Peyer's patch (tissue), 4 donors: ENCODE results near the gene PMPCA. TPM values are rescaled to one million over a fixed set of nuclear protein-coding genes. Genes with fewer than 3 reads are reported as not detected.

Source experiments
- DNase-seq, 3 donors: peaks; one replicate each; pipeline ENCODE4 v3.0.0-alpha.2; 2017 to 2019
- H3K27ac ChIP-seq, 4 donors: fragments of 200-600 bp; sonication (generic); one replicate each; pipeline ENCODE4 v1.5.1; 2016 to 2019
- H3K27me3 ChIP-seq, 2 donors: fragments of 200-600 bp; sonication (generic); one replicate each; pipeline ENCODE4 v1.5.1; 2019
- H3K36me3 ChIP-seq, 3 donors: fragments of 200-600 bp; sonication (generic); one replicate each; pipeline ENCODE4 v1.5.1; 2016 to 2019
- H3K4me1 ChIP-seq, 4 donors: fragments of 200-600 bp; sonication (generic); one replicate each; pipeline ENCODE4 v1.5.1; 2016 to 2019
- H3K4me3 ChIP-seq, 4 donors: fragments of 200-600 bp; sonication (generic); 1 replicate in 3 of 4; 2 replicates in 1 of 4; pipeline ENCODE4 v1.5.1; 2016 to 2019; ENCODE audit warnings: mild to moderate bottlenecking in 1 of 4
- H3K9me3 ChIP-seq, 4 donors: fragments of 200-600 bp; sonication (generic); one replicate each; pipeline ENCODE4 v1.5.1; 2016 to 2019; ENCODE audit warnings: mild to moderate bottlenecking in 1 of 4
- CTCF ChIP-seq, 6 experiments: fragments of 450-650 bp in 4 of 6; fragments of 200-600 bp in 2 of 6; sonication (generic) in 1 of 6; IDR thresholded peaks; one replicate each; pipeline ENCODE4 v1.5.1; 2017 to 2019; ENCODE audit warnings: antibody characterized with exemption in 6 of 6, mild to moderate bottlenecking in 3 of 6, moderate library complexity in 1 of 6
- POLR2A ChIP-seq, 2 donors: fragments of 450-650 bp; IDR thresholded peaks; one replicate each; pipeline ENCODE4 v1.5.1; 2017; ENCODE audit warnings: antibody characterized with exemption in 2 of 2, mild to moderate bottlenecking in 2 of 2, moderate library complexity in 2 of 2
- total RNA-seq, 4 donors: library from RNA; depleted of rRNA; stranded (reverse); fragments of >200 nt; gene quantifications; one replicate each; pipeline ENCODE4 v1.1.0, GENCODE V29; 2016

PMPCA gene
- total RNA-seq, 4 donors from 2014 or later: 32.8 to 73.4 (median 47.3) TPM

DNA sequence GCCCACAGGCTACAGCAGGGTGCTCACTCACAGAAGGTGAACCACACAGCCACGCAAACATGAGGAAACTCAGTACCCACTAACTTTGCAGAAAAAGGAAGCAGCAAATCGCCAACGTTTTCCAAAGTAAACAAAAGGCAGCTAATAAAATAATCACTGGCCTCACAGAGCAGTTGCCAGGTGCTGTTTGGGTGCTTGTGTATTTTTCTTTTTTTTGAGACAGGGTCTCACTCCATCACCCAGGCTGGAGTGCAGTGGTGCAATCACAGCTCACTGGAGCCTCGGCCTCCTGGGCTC is 14.3 kb upstream of the PMPCA start:
- Histone ChIP-seq H3K4me1 (peaks cover 0 to 29% (median 14%) of the 10 kb centered on the region in 4 donors), H3K9me3 (no peaks in the 10 kb centered on the region), H3K27ac (no peak overlapping the region), H3K4me3 (no peak overlapping the region), H3K36me3 (peaks cover 0 to 62% (median 0%) of the 10 kb centered on the region in 3 donors), H3K27me3 (no peaks in the 10 kb centered on the region)
- TF ChIP-seq CTCF (IDR thresholded peaks at IDR 0.05) (no peak), POLR2A (IDR thresholded peaks at IDR 0.05) (no peak)
- DNase-seq: no peak

GRCh38 chr9:136397643-136398042 is 12.8 kb upstream of the PMPCA start:
- Histone ChIP-seq H3K4me1 (peaks cover 0 to 29% (median 14%) of the 10 kb centered on the region in 4 donors), H3K27ac (no peak overlapping the region), H3K4me3 (no peak overlapping the region), H3K9me3 (no peaks in the 10 kb centered on the region), H3K36me3 (peaks cover 0 to 48% (median 0%) of the 10 kb centered on the region in 3 donors), H3K27me3 (no peaks in the 10 kb centered on the region)
- DNase-seq: no peak
- TF ChIP-seq CTCF (IDR thresholded peaks at IDR 0.05) (no peak), POLR2A (IDR thresholded peaks at IDR 0.05) (no peak)

GRCh38 chr9:136398286-136398685 is 12.2 kb upstream of the PMPCA start:
- no peak overlapping the region for H3K27ac ChIP-seq
- no peak for TF ChIP-seq CTCF (IDR thresholded peaks at IDR 0.05)
- H3K4me3 ChIP-seq: no peak overlapping the region
- H3K27me3 ChIP-seq: no peaks in the 10 kb centered on the region
- DNase-seq: no peak
- H3K4me1 ChIP-seq: peaks cover 0 to 29% (median 14%) of the 10 kb centered on the region in 4 donors
- H3K9me3 ChIP-seq: no peaks in the 10 kb centered on the region
- peaks cover 0 to 44% (median 0%) of the 10 kb centered on the region in 3 donors for H3K36me3 ChIP-seq

DNA sequence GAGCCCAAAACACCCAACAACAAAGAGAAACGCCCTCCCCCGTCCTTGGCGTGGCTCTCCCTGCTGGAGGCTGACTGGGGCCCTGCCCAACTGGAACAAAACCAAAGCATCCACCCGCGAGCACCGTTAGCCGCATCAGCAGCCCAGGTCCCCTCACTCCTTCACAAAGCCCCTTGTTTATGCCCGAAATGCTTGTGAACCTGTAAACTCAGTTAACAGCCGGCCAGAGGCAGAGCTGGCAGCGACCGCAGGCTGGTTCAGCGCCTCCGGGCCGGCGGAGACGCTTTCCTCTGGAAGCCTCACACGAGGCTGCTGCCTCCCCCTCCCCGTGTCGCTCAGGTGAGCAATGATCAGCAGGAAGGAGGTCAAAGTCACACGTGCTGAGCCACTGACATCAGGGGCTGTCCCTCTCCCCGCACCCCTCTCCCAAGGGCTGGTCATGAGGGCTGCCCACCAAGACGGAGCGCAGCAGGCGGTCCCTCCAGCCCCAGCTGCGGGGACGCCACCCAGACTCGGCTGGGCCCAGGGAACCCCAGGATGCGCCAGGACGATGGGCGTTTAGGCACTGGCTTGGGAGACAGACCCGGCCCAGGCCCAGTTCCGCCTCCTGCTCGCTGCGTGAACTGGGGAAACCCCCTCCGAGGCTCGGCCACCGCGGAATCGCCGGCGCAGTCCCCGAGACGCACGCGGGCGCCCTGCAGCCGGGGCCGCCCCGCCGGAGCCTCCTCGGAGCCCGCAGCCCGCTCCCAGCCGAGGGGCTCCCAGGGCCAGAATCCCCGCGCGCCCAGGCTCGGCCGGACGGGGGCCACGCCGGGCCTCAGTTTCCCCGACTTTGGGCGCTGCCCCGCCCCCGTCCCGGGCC is 11.1 kb upstream of the PMPCA start:
- H3K4me3 ChIP-seq: peak overlapping the region; percentile 90 to 99 (median 94)
- no peaks in the 10 kb centered on the region for H3K9me3 ChIP-seq
- H3K27me3 ChIP-seq: no peaks in the 10 kb centered on the region
- TF ChIP-seq CTCF (IDR thresholded peaks at IDR 0.05): no peak
- TF ChIP-seq POLR2A (IDR thresholded peaks at IDR 0.05): no peak
- H3K36me3 ChIP-seq: peaks cover 0 to 43% (median 0%) of the 10 kb centered on the region in 3 donors
- DNase-seq: no peak
- H3K4me1 ChIP-seq: peaks cover 0 to 32% (median 22%) of the 10 kb centered on the region in 4 donors
- peak overlapping the region; percentile 18 to 86 (median 28) for H3K27ac ChIP-seq

DNA sequence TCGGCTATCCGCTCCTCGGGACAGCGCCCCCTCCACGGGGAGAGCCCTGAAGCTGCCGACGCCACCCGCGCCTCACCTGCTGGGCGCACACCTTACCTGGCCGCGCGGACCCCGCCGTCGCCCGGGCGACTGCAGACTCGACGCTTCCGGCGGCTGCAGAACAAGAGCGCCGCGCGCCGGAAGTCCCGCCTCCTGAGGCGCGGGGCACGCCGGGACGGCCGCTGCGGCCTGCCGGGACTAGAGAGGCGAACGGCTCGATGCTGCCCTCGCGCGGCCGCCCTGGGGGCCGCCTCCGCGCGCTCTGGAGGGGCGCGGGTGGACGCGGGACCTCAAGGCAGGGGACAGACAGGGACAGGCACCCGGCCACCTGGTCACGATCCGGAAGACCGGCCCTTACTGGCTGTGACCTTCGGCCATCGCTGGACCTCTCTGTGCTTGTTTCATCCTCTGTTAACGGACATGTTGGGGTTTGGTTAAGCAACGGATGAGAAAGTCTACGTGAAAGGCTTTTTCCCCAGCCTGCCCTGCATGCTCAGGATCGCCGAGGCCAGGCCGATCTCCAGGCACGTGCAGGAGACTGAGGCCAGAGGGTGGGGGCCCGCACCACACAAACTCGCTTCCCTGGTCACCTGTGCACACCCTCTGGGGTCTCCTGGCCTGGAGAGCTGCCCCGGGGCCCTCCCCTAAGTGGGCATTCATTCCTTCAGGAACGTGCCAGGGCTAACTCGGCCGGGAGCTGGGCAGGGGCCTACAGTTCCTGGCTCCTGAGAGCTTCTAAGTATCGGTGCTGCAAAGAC is 10.2 kb upstream of the PMPCA start, which contains the start of gene SNAPC4:
SNAPC4 (minus strand) TSS at position 133 of the 797 bp plus-strand sequence. CDS start 1,742 bp downstream, outside the sequence.
- TF ChIP-seq POLR2A (IDR thresholded peaks at IDR 0.05) (peak; percentile 36 to 40), CTCF (IDR thresholded peaks at IDR 0.05) (peak; percentile 92 to 98 (median 96))

More for the DNA sequence above, 10.2 kb upstream of the PMPCA start, which contains the start of gene SNAPC4:
- peak within 1 kb of the TSS; percentile 90 to 99 (median 94) for H3K4me3 ChIP-seq
- H3K27me3 ChIP-seq: no peaks in the 10 kb centered on the region
- H3K27ac ChIP-seq: peak within 1 kb of the TSS; percentile 18 to 86 (median 28)
- no peaks in the 10 kb centered on the region for H3K9me3 ChIP-seq
- H3K4me1 ChIP-seq: peaks cover 0 to 38% (median 26%) of the 10 kb centered on the region in 4 donors
- DNase-seq: peak; percentile 82 to 93 (median 92)
- H3K36me3 ChIP-seq: peaks cover 0 to 43% (median 0%) of the 10 kb centered on the region in 3 donors
